Measurements from ENCODE around the gene OXCT2.

OXCT2 gene

DNA sequence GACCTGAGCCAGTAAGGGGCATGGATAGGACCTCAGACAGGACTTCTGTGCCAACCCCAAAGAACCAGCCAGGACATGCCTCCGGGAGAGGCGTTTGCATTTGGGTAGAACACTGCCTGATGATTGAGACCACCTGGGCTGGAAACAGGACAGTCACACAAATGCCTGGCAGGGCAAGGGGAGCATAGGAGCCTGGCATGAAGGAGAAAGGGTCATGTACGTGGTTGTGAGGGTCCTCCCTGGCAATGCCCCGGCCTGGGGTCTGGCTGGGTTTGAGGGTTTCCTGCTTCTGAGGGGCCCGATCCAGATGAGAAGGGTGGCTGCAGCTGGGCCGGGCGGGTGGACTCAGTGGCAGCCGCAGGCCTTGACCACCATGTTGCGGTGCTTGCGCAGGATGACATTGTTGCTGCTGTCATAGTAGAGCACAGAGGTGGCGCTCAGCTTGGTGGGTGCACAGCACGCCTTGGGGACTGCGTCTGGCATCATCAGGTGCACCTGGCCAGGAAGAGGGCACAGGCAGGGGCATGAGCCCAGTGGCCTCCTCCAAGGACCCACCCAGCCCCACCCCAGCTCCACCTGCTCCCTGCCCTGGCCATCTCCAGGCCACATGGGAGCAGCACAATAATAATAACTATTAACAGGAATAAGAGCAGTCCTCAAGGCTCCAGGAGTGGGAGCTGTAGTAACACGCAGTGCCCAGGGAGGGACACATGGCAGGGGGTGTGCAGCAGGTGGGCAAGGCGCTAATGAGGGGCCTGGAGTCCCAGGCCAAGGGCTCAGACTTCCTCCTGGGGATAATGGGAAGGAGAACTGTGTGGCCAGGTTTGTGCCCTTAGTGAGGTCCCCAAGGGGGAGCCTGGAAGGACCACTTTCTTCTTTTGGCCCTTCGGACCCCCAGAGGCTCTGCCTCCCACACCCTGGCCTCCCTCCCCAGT lies 10.8 kb downstream of the OXCT2 start:
- H3K4me1 Mint-ChIP-seq = peaks cover 4% of the 10 kb centered on the region
- no peak overlapping the region for H3K4me3 Mint-ChIP-seq
- no peaks in the 10 kb centered on the region for H3K9me3 Mint-ChIP-seq
- H3K27ac Mint-ChIP-seq = no peak overlapping the region
- TF ChIP-seq, protein P1, sequence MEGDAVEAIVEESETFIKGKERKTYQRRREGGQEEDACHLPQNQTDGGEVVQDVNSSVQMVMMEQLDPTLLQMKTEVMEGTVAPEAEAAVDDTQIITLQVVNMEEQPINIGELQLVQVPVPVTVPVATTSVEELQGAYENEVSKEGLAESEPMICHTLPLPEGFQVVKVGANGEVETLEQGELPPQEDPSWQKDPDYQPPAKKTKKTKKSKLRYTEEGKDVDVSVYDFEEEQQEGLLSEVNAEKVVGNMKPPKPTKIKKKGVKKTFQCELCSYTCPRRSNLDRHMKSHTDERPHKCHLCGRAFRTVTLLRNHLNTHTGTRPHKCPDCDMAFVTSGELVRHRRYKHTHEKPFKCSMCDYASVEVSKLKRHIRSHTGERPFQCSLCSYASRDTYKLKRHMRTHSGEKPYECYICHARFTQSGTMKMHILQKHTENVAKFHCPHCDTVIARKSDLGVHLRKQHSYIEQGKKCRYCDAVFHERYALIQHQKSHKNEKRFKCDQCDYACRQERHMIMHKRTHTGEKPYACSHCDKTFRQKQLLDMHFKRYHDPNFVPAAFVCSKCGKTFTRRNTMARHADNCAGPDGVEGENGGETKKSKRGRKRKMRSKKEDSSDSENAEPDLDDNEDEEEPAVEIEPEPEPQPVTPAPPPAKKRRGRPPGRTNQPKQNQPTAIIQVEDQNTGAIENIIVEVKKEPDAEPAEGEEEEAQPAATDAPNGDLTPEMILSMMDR (IDR thresholded peaks at IDR 0.05; ENCODE audit: unreplicated experiment in 3 of 3) = no peak
- peaks cover 26% of the 10 kb centered on the region for H3K36me3 Mint-ChIP-seq (ENCODE audit: low read depth)
- no peaks in the 10 kb centered on the region for H3K27me3 Mint-ChIP-seq (ENCODE audit: low read depth)

DNA sequence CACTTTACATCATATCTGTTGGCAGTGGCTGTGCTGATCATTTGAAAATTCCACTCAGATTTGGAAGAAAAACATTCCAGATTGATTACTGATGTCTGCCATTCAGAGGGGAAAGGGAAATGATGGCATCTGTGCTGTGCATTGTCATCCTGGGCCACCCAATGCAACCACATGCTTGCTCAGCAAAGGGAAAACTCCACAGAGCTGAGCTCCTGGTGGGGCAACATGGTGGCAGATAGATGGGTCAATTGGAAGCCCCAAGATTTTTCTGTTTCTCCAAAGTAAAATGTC lies 11.8 kb downstream of the OXCT2 start:
- Mint-ChIP-seq H3K27ac (no peak overlapping the region), H3K4me1 (peaks cover 4% of the 10 kb centered on the region), H3K27me3 (ENCODE audit: low read depth) (no peaks in the 10 kb centered on the region), H3K4me3 (no peak overlapping the region), H3K9me3 (no peaks in the 10 kb centered on the region), H3K36me3 (ENCODE audit: low read depth) (peaks cover 31% of the 10 kb centered on the region)
- TF ChIP-seq, protein P1 (IDR thresholded peaks at IDR 0.05; ENCODE audit: unreplicated experiment in 3 of 3) = no peak

DNA sequence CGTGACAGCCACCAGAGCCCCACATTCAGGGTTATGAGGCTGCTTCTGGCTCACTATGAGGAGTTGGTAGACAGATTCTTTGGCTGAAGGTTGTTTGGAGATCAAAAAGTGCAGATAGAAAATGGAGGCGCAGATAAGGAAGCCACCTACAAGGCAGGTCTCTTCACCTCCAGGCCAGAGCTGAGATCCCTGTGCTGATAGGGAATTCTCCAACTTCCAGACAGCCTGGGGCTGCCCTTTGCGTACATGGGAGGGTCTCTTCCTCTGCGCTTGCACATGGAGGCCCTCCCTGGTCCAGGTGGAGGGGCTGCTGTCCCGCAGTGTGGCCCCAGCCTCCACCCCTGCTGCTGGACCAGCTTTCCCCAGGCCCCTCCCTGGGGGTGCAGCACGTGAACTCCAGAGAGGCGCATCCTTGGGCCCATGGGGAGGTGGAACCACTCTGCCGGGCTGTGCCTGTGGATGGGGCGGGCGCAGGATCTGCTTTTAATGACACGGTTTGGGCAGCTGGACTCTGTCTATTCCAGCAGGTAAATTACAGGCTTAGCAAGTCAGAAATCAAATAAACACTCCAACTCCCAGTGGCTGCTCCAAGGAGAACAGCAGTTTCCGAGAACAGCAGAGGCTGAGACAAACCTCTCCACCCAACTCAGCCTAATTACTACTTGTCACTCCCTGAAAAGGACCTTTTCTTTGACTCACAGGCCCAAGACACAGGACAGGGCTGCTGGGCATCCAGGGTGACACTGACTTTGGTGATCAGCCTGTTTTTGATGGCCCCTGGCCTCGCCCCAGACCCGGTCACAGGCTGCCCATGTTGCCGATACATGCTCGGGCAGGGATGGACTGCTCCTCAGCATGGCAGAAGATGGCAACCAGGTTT lies 12.4 kb downstream of the OXCT2 start:
- H3K4me1 Mint-ChIP-seq = peaks cover 4% of the 10 kb centered on the region
- no peak overlapping the region for H3K4me3 Mint-ChIP-seq
- TF ChIP-seq, protein P1 (IDR thresholded peaks at IDR 0.05; ENCODE audit: unreplicated experiment in 3 of 3) = no peak
- peaks cover 35% of the 10 kb centered on the region for H3K36me3 Mint-ChIP-seq (ENCODE audit: low read depth)
- H3K27ac Mint-ChIP-seq = no peak overlapping the region
- no peaks in the 10 kb centered on the region for H3K27me3 Mint-ChIP-seq (ENCODE audit: low read depth)
- H3K9me3 Mint-ChIP-seq = no peaks in the 10 kb centered on the region

DNA sequence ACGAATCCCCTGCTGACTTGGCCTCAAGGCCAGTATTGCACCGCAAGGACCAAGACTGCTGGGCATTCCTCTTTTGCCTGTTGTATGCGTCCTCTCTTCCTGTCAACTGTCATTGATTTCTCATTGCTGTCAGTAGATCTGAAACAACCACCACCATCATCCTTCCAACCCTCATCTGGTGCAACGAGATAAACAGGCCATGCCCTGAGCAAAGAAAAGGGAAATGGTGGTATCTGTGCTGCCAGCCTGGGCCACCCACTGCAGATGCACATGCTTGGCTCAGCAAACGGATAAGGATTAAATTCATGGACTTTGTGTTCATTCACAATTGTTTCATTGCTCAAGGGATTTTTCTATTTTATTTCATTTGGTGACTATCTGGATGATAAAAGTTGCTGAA lies 13.6 kb downstream of the OXCT2 start:
- Mint-ChIP-seq H3K4me1 (peaks cover 4% of the 10 kb centered on the region), H3K9me3 (no peaks in the 10 kb centered on the region), H3K4me3 (no peak overlapping the region), H3K27me3 (ENCODE audit: low read depth) (peaks cover 4% of the 10 kb centered on the region), H3K27ac (no peak overlapping the region), H3K36me3 (ENCODE audit: low read depth) (peaks cover 41% of the 10 kb centered on the region)
- TF ChIP-seq, protein P1 (IDR thresholded peaks at IDR 0.05; ENCODE audit: unreplicated experiment in 3 of 3) = no peak

DNA sequence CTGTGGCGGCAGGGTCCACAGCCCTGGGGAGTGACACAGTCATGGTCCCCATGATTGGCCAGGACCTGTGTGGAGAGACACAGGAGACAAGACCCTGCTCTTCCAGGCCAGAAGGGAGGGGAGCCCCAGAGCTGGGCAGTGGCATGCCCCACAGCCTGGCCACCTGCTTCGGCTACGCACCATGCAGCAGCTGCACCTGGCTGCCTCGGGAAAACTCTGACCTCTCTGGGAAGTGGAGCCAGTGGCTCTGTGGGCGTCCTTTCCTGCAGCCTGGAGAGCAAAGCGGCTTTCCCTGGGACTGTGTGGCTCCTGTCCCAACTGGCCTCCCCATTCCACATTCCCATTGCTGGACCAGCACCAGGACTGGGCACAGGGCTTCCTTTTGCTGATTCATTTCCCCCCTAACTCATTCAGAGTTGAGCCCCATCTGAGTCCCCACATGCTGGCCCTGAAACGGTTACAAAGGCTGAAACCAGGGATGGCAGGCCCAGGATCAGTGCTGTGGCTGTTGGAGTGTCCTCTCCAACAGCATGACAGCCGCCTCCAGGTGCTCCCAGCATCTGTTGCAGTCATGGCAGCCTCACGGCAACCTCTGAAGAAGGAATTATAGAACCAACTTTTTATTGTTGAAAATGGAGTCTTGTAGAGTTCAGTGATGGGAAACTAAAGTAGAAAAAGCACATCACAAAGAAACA lies 15.0 kb downstream of the OXCT2 start:
- no peaks in the 10 kb centered on the region for H3K9me3 Mint-ChIP-seq
- H3K4me3 Mint-ChIP-seq = no peak overlapping the region
- TF ChIP-seq, protein P1 (IDR thresholded peaks at IDR 0.05; ENCODE audit: unreplicated experiment in 3 of 3) = no peak
- H3K27me3 Mint-ChIP-seq (ENCODE audit: low read depth) = peaks cover 4% of the 10 kb centered on the region
- H3K36me3 Mint-ChIP-seq (ENCODE audit: low read depth) = peaks cover 46% of the 10 kb centered on the region
- peaks cover 4% of the 10 kb centered on the region for H3K4me1 Mint-ChIP-seq
- no peak overlapping the region for H3K27ac Mint-ChIP-seq
